Endothelial cell of umbilical vein (primary cell): ENCODE data around the gene FILIP1. TPM values are rescaled to one million over a fixed set of nuclear protein-coding genes. Genes with fewer than 3 reads are reported as not detected.
A peak's percentile ranks its signal among the peaks of the same experiment; 100 is the strongest.

Source experiments
- BruUV-seq: library from RNA; stranded (reverse); fragments of 400-500 nt; replicated peaks from 2 replicates; lab custom pipeline; 2021; lab: Mats Ljungman, UMichigan
- CTCF ChIA-PET: fragments of 300-600, 350-600 bp; sonication (Branson Sonifier 250); formaldehyde crosslinking; loops from one replicate; lab custom pipeline; 2021; ENCODE audit warnings: antibody characterized with exemption, inconsistent platforms; lab: Charles Lee
- POLR2A ChIA-PET: fragments of 300-600, 350-600 bp; sonication (Branson Sonifier 250); formaldehyde crosslinking; loops from one replicate; lab custom pipeline; 2021; ENCODE audit warnings: antibody characterized with exemption, inconsistent platforms; lab: Charles Lee
- DNase-seq: peaks from one replicate; pipeline ENCODE4 v3.0.0-alpha.2; 2011; ENCODE audit warnings: low read depth, low spot score
- FAIRE-seq: peaks from 2 replicates; lab custom pipeline; 2011; peaks lifted over from hg19 to GRCh38; lab: Jason Lieb, UNC
- H2AFZ ChIP-seq: 2 replicates; pipeline ENCODE4 v1.6.0; 2012; ENCODE audit warnings: low read depth, low read length, control low read depth, inconsistent platforms
- H3K27ac ChIP-seq: 2 replicates; pipeline ENCODE4 v1.5.1; 2011; ENCODE audit warnings: low read depth, mild to moderate bottlenecking, control low read depth, low read length, moderate library complexity; ENCODE audit not compliant: insufficient read depth
- H3K27me3 ChIP-seq, 2 experiments: 2 replicates each; pipeline versions ENCODE4 v1.6.0 to v1.6.1; 2011; ENCODE audit warnings: low read length in 2 of 2, mixed read lengths in 1 of 2; ENCODE audit not compliant: control insufficient read depth in 2 of 2, insufficient read depth in 2 of 2
- H3K36me3 ChIP-seq, 2 experiments: 2 replicates in 1 of 2; 3 replicates in 1 of 2; pipeline ENCODE4 v1.5.1; 2011; ENCODE audit warnings: low read length in 2 of 2, mild to moderate bottlenecking in 1 of 2, moderate library complexity in 1 of 2; ENCODE audit not compliant: control insufficient read depth in 2 of 2, insufficient read depth in 2 of 2; ENCODE audit errors: extremely low read depth in 1 of 2
- H3K4me1 ChIP-seq: 3 replicates; pipeline ENCODE4 v1.5.1; 2011; ENCODE audit warnings: mild to moderate bottlenecking, low read length; ENCODE audit not compliant: control insufficient read depth, insufficient read depth; ENCODE audit errors: extremely low read depth
- H3K4me2 ChIP-seq: 2 replicates; pipeline ENCODE4 v1.6.1; 2011; ENCODE audit warnings: low read length, control low read depth, mixed read lengths; ENCODE audit not compliant: insufficient read depth
- H3K4me3 ChIP-seq, 3 experiments: fragments of 200-600 bp in 1 of 3; sonication (generic), shearing (Covaris generic) in 1 of 3; replicated peaks in 1 of 3; 2 replicates each; pipeline ENCODE4 v1.5.1; 2011 to 2016; ENCODE audit warnings: control low read depth in 3 of 3, low read length in 3 of 3, mild to moderate bottlenecking in 2 of 3, inconsistent platforms in 1 of 3, low read depth in 1 of 3, moderate library complexity in 1 of 3; ENCODE audit not compliant: insufficient read depth in 1 of 3
- H3K79me2 ChIP-seq: 2 replicates; pipeline ENCODE4 v1.6.0; 2012; ENCODE audit warnings: low read length, inconsistent platforms; ENCODE audit not compliant: control insufficient read depth, insufficient read depth
- H3K9ac ChIP-seq: replicated peaks from 2 replicates; pipeline ENCODE3; 2011; ENCODE audit warnings: low read length, control low read depth; ENCODE audit not compliant: insufficient read depth; ENCODE audit errors: extremely low read depth
- H3K9me1 ChIP-seq: replicated peaks from 3 replicates; pipeline ENCODE4 v1.6.0; 2011; ENCODE audit warnings: mild to moderate bottlenecking, low read length; ENCODE audit not compliant: control insufficient read depth, insufficient read depth; ENCODE audit errors: extremely low read depth
- H3K9me3 ChIP-seq: replicated peaks from 2 replicates; pipeline ENCODE4 v1.5.1; 2012; ENCODE audit warnings: low read length, inconsistent platforms; ENCODE audit not compliant: control insufficient read depth, insufficient read depth
- H4K20me1 ChIP-seq: replicated peaks from 2 replicates; pipeline ENCODE3; 2011; ENCODE audit warnings: mild to moderate bottlenecking, low read length; ENCODE audit not compliant: control insufficient read depth, insufficient read depth; ENCODE audit errors: extremely low read depth
- EZH2 ChIP-seq: IDR thresholded peaks from 2 replicates; pipeline ENCODE4 v1.6.1; 2012; ENCODE audit warnings: borderline replicate concordance, low read depth, mild to moderate bottlenecking, moderate library complexity, low read length, inconsistent platforms; ENCODE audit not compliant: severe bottlenecking
- FOS ChIP-seq: IDR thresholded peaks from 2 replicates; pipeline ENCODE4 v1.6.1; 2011; ENCODE audit warnings: mild to moderate bottlenecking, low read length, moderate library complexity, borderline replicate concordance; ENCODE audit not compliant: insufficient read depth
- GATA2 ChIP-seq: IDR thresholded peaks from 2 replicates; pipeline ENCODE4 v1.7.0; 2011; ENCODE audit warnings: low read depth, mild to moderate bottlenecking, moderate library complexity, mixed read lengths, low read length; ENCODE audit not compliant: insufficient read length, insufficient read depth
- JUN ChIP-seq: IDR thresholded peaks from 2 replicates; pipeline ENCODE4 v1.6.1; 2011; ENCODE audit warnings: borderline replicate concordance, low read depth; ENCODE audit not compliant: insufficient read length, insufficient read depth
- MAX ChIP-seq: IDR thresholded peaks from 2 replicates; pipeline ENCODE4 v1.6.1; 2011; ENCODE audit not compliant: insufficient read depth, insufficient read length
- MYC ChIP-seq: IDR thresholded peaks from one replicate; pipeline ENCODE4 v1.6.1; 2011; ENCODE audit warnings: mild to moderate bottlenecking, low read depth, low read length
- POLR2A ChIP-seq: IDR thresholded peaks from 2 replicates; pipeline ENCODE4 v1.6.1; 2012; ENCODE audit warnings: low read depth, mild to moderate bottlenecking, control low read depth, low read length
- POLR2AphosphoS5 ChIP-seq: IDR thresholded peaks from 2 replicates; pipeline ENCODE4 v1.6.1; 2012; ENCODE audit warnings: low read depth, mild to moderate bottlenecking, control low read depth, low read length, moderate library complexity; ENCODE audit not compliant: insufficient read depth
- dilution Hi-C: fragments of 300-500 bp; cut with MboI; formaldehyde crosslinking; loops from one replicate; pipeline ENCODE4 v1.15.0; 2019; ENCODE audit warnings: low sequenced_read_pairs; ENCODE audit not compliant: extremely low pct_ligation_motif_present
- intact Hi-C: fragments of 100-400 bp; cut with micrococcal nuclease; formaldehyde crosslinking; loops from one replicate; pipeline ENCODE4 v1.10.0; 2022
- polyA plus RNA-seq, 4 experiments: library from polyadenylated mRNA; depleted of rRNA in 3 of 4; stranded (reverse) in 3 of 4; unstranded in 1 of 4; fragments of >200 nt; gene quantifications; 2 replicates each; pipeline versions ENCODE4 v1.2.1 to v1.2.3, GENCODE V29; 2011 to 2012; ENCODE audit warnings: missing spikeins in 1 of 4
- total RNA-seq: library from RNA; stranded (reverse); gene quantifications from 2 replicates; pipeline ENCODE4 v1.2.3, GENCODE V29; 2021
- TF ChIP-seq, protein P1 (sequence below), 2 donors: IDR thresholded peaks; 1 replicate in 1 of 2; 2 replicates in 1 of 2; pipeline ENCODE4 v1.5.1; 2011; ENCODE audit warnings: low read length in 2 of 2, mild to moderate bottlenecking in 2 of 2, moderate library complexity in 2 of 2, control low read depth in 1 of 2, inconsistent platforms in 1 of 2, low read depth in 1 of 2; ENCODE audit not compliant: insufficient read depth in 1 of 2; ENCODE audit errors: extremely low read depth in 1 of 2

The FILIP1 gene
- total and polyA plus RNA-seq, 2 donors (not counting 3 experiments of a cell fraction or from before 2014, with no cell fraction given): 2.8 to 13.7 TPM

GRCh38 chr6:75502884-75503283 lies 9.3 kb upstream of the FILIP1 start:
- H3K9me3 ChIP-seq: no peaks in the 10 kb centered on the region
- FAIRE-seq: no peak
- peak overlapping the region; percentile 3 for H3K9ac ChIP-seq
- H3K4me2 ChIP-seq: peak overlapping the region; percentile 26
- no peaks in the 10 kb centered on the region for H3K36me3 ChIP-seq
- peak overlapping the region; percentile 54 for H3K27ac ChIP-seq
- BruUV-seq: TSS peak; percentile 22
- intact Hi-C loops: loop anchor here (1.0 kb wide), 1 partner anchor 85 kb away; no protein-coding TSS in a partner anchor
- DNase-seq: no peak
- no peak overlapping the region for H3K4me3 ChIP-seq
- dilution Hi-C loops: no loop called here
- H3K4me1 ChIP-seq: peaks cover 42% of the 10 kb centered on the region
- TF ChIP-seq FOS: no peak
- TF ChIP-seq POLR2AphosphoS5: no peak
- no peak for TF ChIP-seq MAX
- TF ChIP-seq, protein P1, sequence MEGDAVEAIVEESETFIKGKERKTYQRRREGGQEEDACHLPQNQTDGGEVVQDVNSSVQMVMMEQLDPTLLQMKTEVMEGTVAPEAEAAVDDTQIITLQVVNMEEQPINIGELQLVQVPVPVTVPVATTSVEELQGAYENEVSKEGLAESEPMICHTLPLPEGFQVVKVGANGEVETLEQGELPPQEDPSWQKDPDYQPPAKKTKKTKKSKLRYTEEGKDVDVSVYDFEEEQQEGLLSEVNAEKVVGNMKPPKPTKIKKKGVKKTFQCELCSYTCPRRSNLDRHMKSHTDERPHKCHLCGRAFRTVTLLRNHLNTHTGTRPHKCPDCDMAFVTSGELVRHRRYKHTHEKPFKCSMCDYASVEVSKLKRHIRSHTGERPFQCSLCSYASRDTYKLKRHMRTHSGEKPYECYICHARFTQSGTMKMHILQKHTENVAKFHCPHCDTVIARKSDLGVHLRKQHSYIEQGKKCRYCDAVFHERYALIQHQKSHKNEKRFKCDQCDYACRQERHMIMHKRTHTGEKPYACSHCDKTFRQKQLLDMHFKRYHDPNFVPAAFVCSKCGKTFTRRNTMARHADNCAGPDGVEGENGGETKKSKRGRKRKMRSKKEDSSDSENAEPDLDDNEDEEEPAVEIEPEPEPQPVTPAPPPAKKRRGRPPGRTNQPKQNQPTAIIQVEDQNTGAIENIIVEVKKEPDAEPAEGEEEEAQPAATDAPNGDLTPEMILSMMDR (IDR thresholded peaks at IDR 0.05; ENCODE audit: extremely low read depth in 1 of 2, insufficient read depth in 1 of 2, low read depth in 1 of 2, low read length in 2 of 2): no peak
- no peak for TF ChIP-seq EZH2
- TF ChIP-seq MYC: no peak
- no peak for TF ChIP-seq POLR2A
- no peak for TF ChIP-seq JUN
- no peak for TF ChIP-seq GATA2
- peak overlapping the region; percentile 21 for H2AFZ ChIP-seq
- H3K27me3 ChIP-seq: no peaks in the 10 kb centered on the region
- CTCF ChIA-PET: interaction anchor here (1.2 to 2.6 kb wide), 2 partner anchors 21 to 206 kb away, joined by 4 to 12 read pairs; no protein-coding TSS in a partner anchor
- no peaks in the 10 kb centered on the region for H3K9me1 ChIP-seq
- POLR2A ChIA-PET: no interaction called here
- no peaks in the 10 kb centered on the region for H4K20me1 ChIP-seq
- H3K79me2 ChIP-seq: no peaks in the 10 kb centered on the region
